T1000 (cell line): ENCODE data around the gene ANXA3.

ENCODE experiments used
- DNase-seq: peaks from one replicate; lab custom pipeline; 2025; ENCODE audit warnings: mixed read lengths; lab: John Stamatoyannopoulos, UW

ANXA3 gene

GRCh38 chr4:78611215-78611558 lies 59.6 kb downstream of the ANXA3 start:
- DNase-seq = no peak

DNA sequence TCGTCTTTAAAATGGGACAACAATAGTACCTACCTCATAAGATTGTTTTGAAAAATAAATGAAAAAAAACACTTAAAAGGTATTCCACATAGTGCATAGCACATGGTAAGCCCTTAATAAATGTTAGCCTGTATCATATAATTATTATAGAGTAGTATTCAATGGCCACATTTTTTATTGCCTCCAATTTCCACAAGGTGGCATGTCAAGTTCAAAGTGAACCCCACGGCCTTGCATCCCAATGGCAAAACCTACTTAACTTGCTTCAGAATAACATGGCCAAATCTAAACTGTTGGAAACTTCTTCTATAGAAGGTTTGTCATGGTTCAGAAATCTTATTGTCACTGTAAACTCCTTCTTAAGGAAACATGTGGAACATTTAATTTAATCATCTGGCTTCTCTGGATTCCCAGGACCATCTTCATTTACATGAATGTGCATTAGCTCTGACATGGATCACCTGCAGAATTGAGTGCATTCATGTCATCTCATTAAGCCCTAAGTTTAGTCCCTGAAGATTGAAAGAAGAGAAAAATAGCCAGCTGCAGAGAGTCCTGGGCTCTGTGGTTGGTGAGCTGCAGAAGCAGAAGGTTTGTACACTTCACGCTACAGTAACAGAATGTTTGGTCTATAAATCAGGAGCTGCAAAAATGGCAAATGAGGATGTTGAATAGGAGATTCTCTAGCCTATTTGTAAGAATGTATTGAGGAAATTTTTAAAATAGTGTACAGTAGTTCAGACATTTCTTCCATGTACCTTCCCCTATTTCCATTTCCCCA lies 61.0 kb downstream of the ANXA3 start:
- DNase-seq = no peak

GRCh38 chr4:78613522-78614321 lies 62.2 kb downstream of the ANXA3 start:
- no peak for DNase-seq

DNA sequence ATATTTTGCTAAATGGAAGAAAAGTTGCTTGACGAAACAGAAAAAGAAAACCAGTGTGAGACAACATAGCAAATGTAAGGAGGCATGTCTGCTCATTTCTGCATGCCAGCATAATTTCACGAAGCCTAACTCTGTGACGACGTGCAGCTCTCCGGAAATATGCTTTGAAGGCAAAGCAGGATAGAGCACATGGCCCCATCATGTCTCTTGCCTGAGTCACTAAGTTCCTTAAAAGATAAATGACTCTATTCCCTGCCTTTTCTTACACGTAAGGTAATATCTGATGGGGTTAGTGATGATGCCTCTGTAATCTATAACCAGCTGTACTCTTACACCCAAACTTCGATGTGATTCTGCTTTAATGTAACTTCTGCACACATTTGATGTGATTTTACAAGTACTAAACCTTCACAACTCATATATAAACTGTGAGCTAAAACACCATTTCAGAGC lies 64.5 kb downstream of the ANXA3 start:
- DNase-seq = no peak

GRCh38 chr4:78618436-78618835 lies 66.9 kb downstream of the ANXA3 start:
- DNase-seq = no peak

- no peak for DNase-seq
Observed at GRCh38 chr4:78621395-78621794, 69.8 kb downstream of the ANXA3 start.

DNA sequence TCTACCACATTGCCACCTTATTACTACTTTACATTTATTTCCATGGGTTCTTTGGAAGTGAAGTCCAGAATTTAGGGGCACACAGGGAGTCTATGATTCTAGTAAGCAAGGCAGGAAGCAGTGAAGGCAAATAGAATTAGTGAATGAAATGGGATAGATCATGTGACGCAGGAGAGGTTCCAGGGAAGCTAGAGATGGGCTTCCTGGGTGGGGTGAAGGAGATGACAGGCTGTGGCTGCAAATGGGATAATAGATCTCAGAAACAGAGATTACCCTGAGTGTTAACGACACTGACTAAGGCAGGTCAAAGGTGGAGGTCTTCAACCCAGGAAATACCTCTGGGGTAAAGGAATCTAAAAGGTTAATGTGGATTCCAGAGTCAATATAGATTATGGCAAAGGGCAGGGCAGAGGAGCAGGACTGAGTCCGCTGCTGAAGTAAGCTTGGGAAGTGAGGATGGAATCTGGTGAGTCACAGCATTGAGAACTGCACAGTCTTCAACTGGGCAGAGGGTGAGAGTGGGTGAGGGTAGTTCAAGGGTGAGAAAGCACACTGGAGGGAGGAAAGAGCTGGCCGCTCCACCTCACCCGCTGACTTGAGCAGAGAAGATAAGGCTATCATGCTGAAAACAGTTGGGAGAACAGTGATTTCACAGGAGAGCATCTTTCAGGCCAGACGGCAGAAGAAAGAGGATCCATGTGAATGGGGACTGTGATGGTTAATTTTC lies 70.8 kb downstream of the ANXA3 start:
- DNase-seq = no peak

GRCh38 chr4:78624048-78624447 lies 72.5 kb downstream of the ANXA3 start:
- no peak for DNase-seq

DNA sequence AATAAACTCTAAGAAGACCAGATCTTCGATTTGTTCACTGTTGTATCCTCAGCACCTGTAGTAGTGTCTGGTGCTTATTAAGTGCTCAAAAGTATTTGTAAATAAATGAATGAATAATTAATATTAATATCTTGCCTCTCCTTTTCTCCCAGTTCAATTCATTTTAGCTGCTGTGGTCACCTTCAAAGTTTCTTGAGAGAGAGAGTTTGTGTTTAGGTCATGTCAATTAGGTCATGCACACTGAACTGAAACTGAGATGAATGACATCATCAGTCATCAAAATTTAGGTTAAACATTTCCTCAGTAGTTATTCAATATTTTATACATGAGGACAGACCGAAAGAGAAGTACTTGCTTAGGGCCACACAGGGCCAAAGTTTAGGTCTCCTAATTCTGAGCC lies 73.5 kb downstream of the ANXA3 start:
- DNase-seq = no peak

DNA sequence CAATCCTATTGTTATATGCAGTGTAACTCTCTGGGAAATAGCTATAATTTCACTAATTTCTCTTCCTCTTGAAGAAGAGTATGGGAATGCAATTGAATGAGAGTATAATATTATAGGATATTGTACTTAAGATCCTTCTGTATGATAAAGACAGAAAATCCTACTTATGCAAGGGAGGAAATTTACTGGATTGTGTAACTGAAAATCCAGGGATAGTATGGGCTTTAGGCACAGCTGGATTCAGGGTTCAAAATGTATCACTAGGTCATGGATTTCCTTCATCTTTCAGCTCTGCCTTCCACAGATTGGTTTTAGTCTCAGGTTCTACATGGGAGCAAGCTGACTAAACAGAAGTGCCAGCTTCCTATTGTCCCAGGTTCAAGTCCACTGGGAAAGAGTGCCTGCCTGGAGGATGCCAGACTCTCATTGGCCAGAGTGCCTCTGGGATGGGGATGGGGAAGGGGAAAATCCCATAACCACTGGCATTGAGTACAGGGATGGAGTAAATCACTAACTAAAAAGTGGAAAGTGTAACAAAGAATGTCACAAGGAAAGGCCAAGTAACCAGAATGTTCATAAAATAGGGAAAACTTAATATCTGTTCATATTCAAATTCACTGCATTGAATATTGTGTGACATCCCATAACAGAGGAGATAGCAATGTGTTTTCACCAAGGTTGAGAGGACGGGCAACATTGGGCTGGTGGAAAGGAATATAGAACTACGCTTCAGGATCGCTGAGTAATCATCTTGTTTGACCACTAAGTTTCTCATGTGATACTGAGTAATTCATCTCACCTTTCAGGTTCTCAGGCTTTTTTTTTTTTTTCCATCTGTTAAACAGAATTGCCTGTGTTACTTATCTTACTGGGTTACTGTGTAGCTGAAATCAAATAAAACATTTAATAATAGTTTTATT lies 75.7 kb downstream of the ANXA3 start:
- DNase-seq = no peak

DNA sequence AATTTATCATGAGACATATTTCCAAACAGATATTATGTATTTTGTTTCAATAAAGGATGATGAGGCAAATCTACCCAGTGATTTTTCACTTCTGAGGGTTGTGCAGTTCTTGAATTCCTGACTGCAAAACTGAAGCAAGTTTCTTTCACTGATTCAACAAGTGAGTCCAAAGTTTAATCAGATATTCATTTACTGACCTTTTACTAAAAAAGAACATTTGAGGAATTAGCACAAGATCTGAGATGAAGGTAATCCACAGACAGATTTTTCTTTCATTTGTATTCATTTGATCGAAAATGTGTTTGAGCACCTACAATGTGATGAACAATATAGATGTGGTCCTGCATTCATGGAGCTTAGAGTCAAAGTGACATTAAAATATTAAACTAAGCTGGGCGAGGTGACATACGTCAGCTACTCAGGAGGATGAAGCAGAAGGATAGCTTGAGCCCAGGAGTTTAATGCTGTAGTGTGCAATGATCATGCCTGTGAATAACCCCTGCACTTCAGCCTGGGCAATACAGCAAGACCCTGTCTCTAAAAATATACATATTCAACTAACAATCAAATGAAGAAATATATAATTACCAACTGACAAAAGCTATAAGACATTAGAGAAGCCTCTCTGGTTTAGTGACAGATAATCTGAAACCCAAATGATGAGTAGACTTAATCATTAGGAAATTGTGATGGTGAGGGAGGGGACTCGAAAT lies 76.6 kb downstream of the ANXA3 start:
- no peak for DNase-seq

DNA sequence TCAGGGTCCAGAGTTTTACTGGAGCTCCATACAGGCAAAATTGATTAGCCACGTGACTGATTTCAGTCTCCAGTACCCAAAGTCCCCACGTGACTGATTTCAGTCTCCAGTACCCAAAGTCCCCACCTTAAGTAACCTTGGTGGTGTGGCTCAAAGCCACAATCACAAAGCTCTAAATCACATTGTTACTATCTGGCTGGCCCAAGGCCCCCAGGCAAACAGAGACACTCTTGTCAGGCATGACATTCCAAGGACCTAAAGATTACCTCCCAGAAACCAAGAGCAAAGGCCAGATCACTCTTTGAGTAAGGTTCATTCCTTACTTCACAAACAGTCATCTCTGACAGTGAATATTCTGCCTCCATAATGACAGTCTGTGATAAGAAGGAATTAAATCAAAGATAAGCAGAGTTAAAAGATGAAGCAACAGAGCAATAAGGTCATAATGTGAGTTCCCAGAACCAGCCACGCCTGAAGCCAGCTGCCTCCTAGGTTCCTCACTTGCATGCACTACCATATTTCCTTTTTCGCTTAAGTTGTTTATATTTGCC lies 78.5 kb downstream of the ANXA3 start:
- DNase-seq = no peak

DNA sequence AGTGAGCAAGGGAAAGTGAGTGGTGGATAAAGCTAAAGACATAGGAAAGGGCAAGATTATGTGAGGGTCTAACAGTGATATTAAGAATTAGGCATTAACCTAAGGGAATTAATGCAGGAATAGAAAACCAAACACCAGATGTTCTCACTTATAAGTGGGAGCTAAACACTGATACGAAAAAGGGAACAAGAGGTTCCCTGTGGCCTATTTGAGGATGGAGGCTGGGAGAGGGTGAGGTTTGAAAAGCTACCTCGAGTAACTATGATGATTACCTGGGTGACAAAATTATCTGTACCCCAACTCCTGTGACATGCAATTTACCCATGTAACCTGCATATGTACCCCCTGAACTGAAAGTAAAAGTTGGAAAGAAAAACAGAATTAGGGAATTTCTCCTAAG lies 79.0 kb downstream of the ANXA3 start:
- no peak for DNase-seq

DNA sequence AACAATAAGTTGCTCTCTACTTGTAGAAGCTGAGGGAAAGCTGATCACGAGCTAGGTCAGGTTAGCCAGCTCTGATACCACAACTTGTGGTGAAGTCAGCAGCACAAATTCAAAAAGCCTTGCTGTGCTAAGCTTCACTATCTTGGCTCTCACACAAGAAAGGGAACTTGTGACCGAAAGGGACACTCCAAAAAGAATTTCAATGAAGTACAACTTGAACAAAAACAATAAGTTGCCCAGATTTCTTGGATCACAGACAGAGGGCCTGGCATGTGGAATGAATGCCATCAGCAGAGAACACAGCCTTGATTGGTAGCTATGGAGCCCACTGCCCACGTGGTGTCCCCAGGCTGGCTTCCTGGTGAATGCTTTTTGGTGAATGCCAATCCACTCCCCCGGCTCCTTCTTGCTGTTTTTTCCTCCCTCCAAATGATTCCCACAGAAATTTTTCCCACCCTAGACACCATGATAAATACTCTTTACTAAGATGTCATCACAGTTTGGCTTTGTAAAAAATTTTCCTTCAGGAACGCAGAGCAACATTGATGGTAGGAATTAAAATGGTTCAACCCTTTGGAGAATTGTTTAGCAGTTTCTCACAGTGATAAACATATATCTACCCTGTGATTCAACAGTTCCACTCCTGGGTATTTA lies 82.6 kb downstream of the ANXA3 start:
- DNase-seq = no peak

DNA sequence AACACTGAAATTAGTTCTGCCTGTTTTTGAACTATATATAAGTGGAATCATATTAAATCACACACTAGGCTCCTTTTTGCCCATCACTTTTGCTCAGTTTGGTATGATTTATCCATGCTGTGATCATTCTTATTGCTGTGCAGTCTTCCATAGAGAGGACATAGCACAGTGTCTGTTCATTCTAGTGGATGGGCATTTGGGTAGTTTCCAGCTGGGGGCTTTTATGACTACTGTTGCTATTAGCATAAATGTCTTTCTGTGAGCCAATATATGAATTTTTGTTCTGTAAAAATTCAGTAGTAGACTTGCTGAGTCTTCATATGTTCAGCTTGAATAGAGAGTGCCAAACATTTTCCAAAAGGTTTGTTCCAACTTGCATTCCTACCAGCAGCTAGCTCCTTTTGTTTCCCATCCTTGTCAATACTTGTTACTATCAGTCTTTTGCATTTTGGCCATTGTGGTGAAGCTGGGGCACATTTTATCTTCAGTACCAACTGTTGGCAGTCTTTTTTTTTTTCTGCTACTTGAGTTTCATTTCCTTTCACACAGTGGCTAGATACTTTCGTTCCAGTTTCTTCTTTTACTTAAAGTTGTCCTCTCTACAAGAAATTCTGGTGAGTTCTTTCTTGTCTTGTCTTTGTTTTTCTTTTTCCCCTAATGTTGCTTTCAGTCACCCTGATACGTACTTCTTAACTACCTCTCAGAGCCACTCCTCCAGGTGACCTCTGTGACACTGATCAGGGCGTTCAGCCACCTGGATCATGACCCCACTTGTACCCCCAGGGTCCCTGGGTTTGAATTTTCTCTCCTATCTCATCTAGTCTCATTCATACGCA lies 87.0 kb downstream of the ANXA3 start:
- no peak for DNase-seq

GRCh38 chr4:78640714-78641113 lies 89.1 kb downstream of the ANXA3 start:
- no peak for DNase-seq

GRCh38 chr4:78642934-78643333 lies 91.4 kb downstream of the ANXA3 start:
- DNase-seq = no peak

DNA sequence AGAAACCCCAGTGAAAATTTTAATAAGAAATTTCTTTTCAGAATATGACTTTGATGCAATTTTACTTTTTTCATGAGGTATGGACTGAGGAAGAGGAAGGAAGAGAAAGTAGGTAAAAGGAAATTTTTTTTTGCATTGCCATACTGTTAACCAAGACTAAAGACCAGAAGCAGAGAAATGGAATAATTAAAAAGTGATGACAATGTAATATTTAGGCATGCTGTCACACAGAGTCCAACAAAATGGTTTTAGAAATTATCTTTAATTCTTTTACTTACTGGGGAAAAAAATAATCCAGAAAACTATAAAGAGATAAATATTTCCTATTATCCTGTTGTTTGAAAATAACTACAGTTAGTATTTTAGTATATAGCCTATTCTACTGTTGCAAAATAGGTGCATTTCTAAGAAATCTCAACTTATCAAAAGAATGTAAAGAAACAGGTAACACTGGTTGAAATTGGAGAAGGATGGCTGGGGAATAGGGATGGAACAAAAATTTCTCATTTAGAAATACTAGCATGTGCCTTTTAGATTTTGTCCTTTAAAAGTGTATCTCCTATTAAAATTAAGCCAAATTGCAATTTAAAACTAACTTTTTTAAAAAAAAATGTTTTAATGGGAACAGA lies 92.6 kb downstream of the ANXA3 start:
- DNase-seq = no peak
